DOHH2 (cell line): ENCODE data around the gene TMEM109.

Experiments
- CTCF ChIP-seq: fragments of 200-600 bp; sonication (generic); IDR thresholded peaks from one replicate; pipeline ENCODE4 v1.5.1; 2014; ENCODE audit warnings: antibody characterized with exemption, mild to moderate bottlenecking, low read depth, low read length; ENCODE audit not compliant: poor library complexity, severe bottlenecking
- EZH2phosphoT487 ChIP-seq: fragments of 200-600 bp; sonication (generic); IDR thresholded peaks from 2 replicates; pipeline ENCODE4 v1.6.1; 2017; ENCODE audit warnings: borderline replicate concordance, mild to moderate bottlenecking, antibody characterized with exemption, low read length, moderate library complexity, mixed read lengths

DNA sequence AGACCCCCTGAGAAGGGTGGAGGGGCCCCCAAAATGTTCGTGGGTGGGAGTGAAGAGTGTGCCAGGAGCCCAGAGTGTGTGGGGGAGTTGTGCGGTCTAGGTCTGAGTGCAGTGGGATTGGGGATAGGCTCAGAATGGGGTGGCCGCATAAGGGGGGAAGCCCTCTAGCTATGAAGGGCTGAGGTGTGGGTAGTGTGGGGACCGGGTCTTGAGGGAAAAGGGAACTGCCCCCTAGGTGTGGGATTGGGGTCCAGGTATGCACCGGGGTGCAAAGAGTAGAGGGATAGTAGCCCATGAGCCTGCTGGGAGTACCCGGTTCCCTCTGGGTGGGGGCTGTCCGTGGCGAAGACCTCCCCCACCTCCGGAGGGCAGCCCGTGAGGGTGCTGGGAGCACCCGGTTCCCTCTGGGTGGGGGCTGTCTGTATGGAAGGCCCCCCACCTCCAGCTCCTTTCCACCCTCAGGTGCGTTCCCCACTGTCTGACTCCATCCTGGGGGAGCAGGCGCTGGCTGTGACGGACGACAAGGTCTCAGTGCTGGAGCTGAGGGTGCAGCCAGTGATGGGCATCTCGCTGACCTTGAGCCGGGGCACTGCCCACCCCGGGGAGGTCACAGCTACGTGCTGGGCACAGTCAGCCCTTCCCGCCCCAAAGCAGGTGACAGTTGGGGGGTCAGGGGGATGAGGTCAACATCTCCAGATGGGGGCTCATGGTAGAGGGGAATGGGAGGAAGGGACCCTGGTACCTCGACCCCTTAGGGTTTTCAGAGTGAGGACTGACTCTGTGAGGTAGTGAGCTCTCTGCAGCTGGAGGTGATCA lies 21.0 kb downstream of the TMEM109 start:
- TF ChIP-seq CTCF (no peak), EZH2phosphoT487 (no peak)
